Endothelial cell of umbilical vein (primary cell): ENCODE data around the gene PCDHGA1. TPM values are rescaled to one million over a fixed set of nuclear protein-coding genes. Genes with fewer than 3 reads are reported as not detected.

Source experiments
- BruUV-seq: library from RNA; stranded (reverse); fragments of 400-500 nt; replicated peaks from 2 replicates; lab custom pipeline; 2021; lab: Mats Ljungman, UMichigan
- CTCF ChIA-PET: fragments of 300-600, 350-600 bp; sonication (Branson Sonifier 250); formaldehyde crosslinking; loops from one replicate; lab custom pipeline; 2021; ENCODE audit warnings: antibody characterized with exemption, inconsistent platforms; lab: Charles Lee
- POLR2A ChIA-PET: fragments of 300-600, 350-600 bp; sonication (Branson Sonifier 250); formaldehyde crosslinking; loops from one replicate; lab custom pipeline; 2021; ENCODE audit warnings: antibody characterized with exemption, inconsistent platforms; lab: Charles Lee
- DNase-seq: peaks from one replicate; pipeline ENCODE4 v3.0.0-alpha.2; 2011; ENCODE audit warnings: low read depth, low spot score
- FAIRE-seq: peaks from 2 replicates; lab custom pipeline; 2011; peaks lifted over from hg19 to GRCh38; lab: Jason Lieb, UNC
- H2AFZ ChIP-seq: 2 replicates; pipeline ENCODE4 v1.6.0; 2012; ENCODE audit warnings: low read depth, low read length, control low read depth, inconsistent platforms
- H3K27ac ChIP-seq: 2 replicates; pipeline ENCODE4 v1.5.1; 2011; ENCODE audit warnings: low read depth, mild to moderate bottlenecking, control low read depth, low read length, moderate library complexity; ENCODE audit not compliant: insufficient read depth
- H3K27me3 ChIP-seq, 2 experiments: 2 replicates each; pipeline versions ENCODE4 v1.6.0 to v1.6.1; 2011; ENCODE audit warnings: low read length in 2 of 2, mixed read lengths in 1 of 2; ENCODE audit not compliant: control insufficient read depth in 2 of 2, insufficient read depth in 2 of 2
- H3K36me3 ChIP-seq, 2 experiments: 2 replicates in 1 of 2; 3 replicates in 1 of 2; pipeline ENCODE4 v1.5.1; 2011; ENCODE audit warnings: low read length in 2 of 2, mild to moderate bottlenecking in 1 of 2, moderate library complexity in 1 of 2; ENCODE audit not compliant: control insufficient read depth in 2 of 2, insufficient read depth in 2 of 2; ENCODE audit errors: extremely low read depth in 1 of 2
- H3K4me1 ChIP-seq: 3 replicates; pipeline ENCODE4 v1.5.1; 2011; ENCODE audit warnings: mild to moderate bottlenecking, low read length; ENCODE audit not compliant: control insufficient read depth, insufficient read depth; ENCODE audit errors: extremely low read depth
- H3K4me2 ChIP-seq: 2 replicates; pipeline ENCODE4 v1.6.1; 2011; ENCODE audit warnings: low read length, control low read depth, mixed read lengths; ENCODE audit not compliant: insufficient read depth
- H3K4me3 ChIP-seq, 3 experiments: fragments of 200-600 bp in 1 of 3; sonication (generic), shearing (Covaris generic) in 1 of 3; replicated peaks in 1 of 3; 2 replicates each; pipeline ENCODE4 v1.5.1; 2011 to 2016; ENCODE audit warnings: control low read depth in 3 of 3, low read length in 3 of 3, mild to moderate bottlenecking in 2 of 3, inconsistent platforms in 1 of 3, low read depth in 1 of 3, moderate library complexity in 1 of 3; ENCODE audit not compliant: insufficient read depth in 1 of 3
- H3K79me2 ChIP-seq: 2 replicates; pipeline ENCODE4 v1.6.0; 2012; ENCODE audit warnings: low read length, inconsistent platforms; ENCODE audit not compliant: control insufficient read depth, insufficient read depth
- H3K9ac ChIP-seq: replicated peaks from 2 replicates; pipeline ENCODE3; 2011; ENCODE audit warnings: low read length, control low read depth; ENCODE audit not compliant: insufficient read depth; ENCODE audit errors: extremely low read depth
- H3K9me1 ChIP-seq: replicated peaks from 3 replicates; pipeline ENCODE4 v1.6.0; 2011; ENCODE audit warnings: mild to moderate bottlenecking, low read length; ENCODE audit not compliant: control insufficient read depth, insufficient read depth; ENCODE audit errors: extremely low read depth
- H3K9me3 ChIP-seq: replicated peaks from 2 replicates; pipeline ENCODE4 v1.5.1; 2012; ENCODE audit warnings: low read length, inconsistent platforms; ENCODE audit not compliant: control insufficient read depth, insufficient read depth
- H4K20me1 ChIP-seq: replicated peaks from 2 replicates; pipeline ENCODE3; 2011; ENCODE audit warnings: mild to moderate bottlenecking, low read length; ENCODE audit not compliant: control insufficient read depth, insufficient read depth; ENCODE audit errors: extremely low read depth
- EZH2 ChIP-seq: IDR thresholded peaks from 2 replicates; pipeline ENCODE4 v1.6.1; 2012; ENCODE audit warnings: borderline replicate concordance, low read depth, mild to moderate bottlenecking, moderate library complexity, low read length, inconsistent platforms; ENCODE audit not compliant: severe bottlenecking
- FOS ChIP-seq: IDR thresholded peaks from 2 replicates; pipeline ENCODE4 v1.6.1; 2011; ENCODE audit warnings: mild to moderate bottlenecking, low read length, moderate library complexity, borderline replicate concordance; ENCODE audit not compliant: insufficient read depth
- GATA2 ChIP-seq: IDR thresholded peaks from 2 replicates; pipeline ENCODE4 v1.7.0; 2011; ENCODE audit warnings: low read depth, mild to moderate bottlenecking, moderate library complexity, mixed read lengths, low read length; ENCODE audit not compliant: insufficient read length, insufficient read depth
- JUN ChIP-seq: IDR thresholded peaks from 2 replicates; pipeline ENCODE4 v1.6.1; 2011; ENCODE audit warnings: borderline replicate concordance, low read depth; ENCODE audit not compliant: insufficient read length, insufficient read depth
- MAX ChIP-seq: IDR thresholded peaks from 2 replicates; pipeline ENCODE4 v1.6.1; 2011; ENCODE audit not compliant: insufficient read depth, insufficient read length
- MYC ChIP-seq: IDR thresholded peaks from one replicate; pipeline ENCODE4 v1.6.1; 2011; ENCODE audit warnings: mild to moderate bottlenecking, low read depth, low read length
- POLR2A ChIP-seq: IDR thresholded peaks from 2 replicates; pipeline ENCODE4 v1.6.1; 2012; ENCODE audit warnings: low read depth, mild to moderate bottlenecking, control low read depth, low read length
- POLR2AphosphoS5 ChIP-seq: IDR thresholded peaks from 2 replicates; pipeline ENCODE4 v1.6.1; 2012; ENCODE audit warnings: low read depth, mild to moderate bottlenecking, control low read depth, low read length, moderate library complexity; ENCODE audit not compliant: insufficient read depth
- dilution Hi-C: fragments of 300-500 bp; cut with MboI; formaldehyde crosslinking; loops from one replicate; pipeline ENCODE4 v1.15.0; 2019; ENCODE audit warnings: low sequenced_read_pairs; ENCODE audit not compliant: extremely low pct_ligation_motif_present
- intact Hi-C: fragments of 100-400 bp; cut with micrococcal nuclease; formaldehyde crosslinking; loops from one replicate; pipeline ENCODE4 v1.10.0; 2022
- polyA plus RNA-seq, 4 experiments: library from polyadenylated mRNA; depleted of rRNA in 3 of 4; stranded (reverse) in 3 of 4; unstranded in 1 of 4; fragments of >200 nt; gene quantifications; 2 replicates each; pipeline versions ENCODE4 v1.2.1 to v1.2.3, GENCODE V29; 2011 to 2012; ENCODE audit warnings: missing spikeins in 1 of 4
- total RNA-seq: library from RNA; stranded (reverse); gene quantifications from 2 replicates; pipeline ENCODE4 v1.2.3, GENCODE V29; 2021
- TF ChIP-seq, protein P1 (sequence below), 2 donors: IDR thresholded peaks; 1 replicate in 1 of 2; 2 replicates in 1 of 2; pipeline ENCODE4 v1.5.1; 2011; ENCODE audit warnings: low read length in 2 of 2, mild to moderate bottlenecking in 2 of 2, moderate library complexity in 2 of 2, control low read depth in 1 of 2, inconsistent platforms in 1 of 2, low read depth in 1 of 2; ENCODE audit not compliant: insufficient read depth in 1 of 2; ENCODE audit errors: extremely low read depth in 1 of 2

The PCDHGA1 gene
- total and polyA plus RNA-seq, 2 donors (not counting 3 experiments of a cell fraction or from before 2014, with no cell fraction given), result 0.22 to 0.44 TPM

GRCh38 chr5:141360685-141361084 lies 30.4 kb downstream of the PCDHGA1 start:
- intact Hi-C loops (no loop called here), dilution Hi-C loops (no loop called here)
- H3K4me2 ChIP-seq, result no peak overlapping the region
- H4K20me1 ChIP-seq, result no peaks in the 10 kb centered on the region
- no peak for FAIRE-seq
- no peaks in the 10 kb centered on the region for H3K79me2 ChIP-seq
- CTCF ChIA-PET, result interaction anchor here (0.7 to 1.3 kb wide), 8 partner anchors 10 to 203 kb away, joined by 3 to 5 read pairs (median 3); partner anchors contain the start of genes PCDHGA11, PCDHGA12 and PCDHGB1
- DNase-seq, result no peak
- peaks cover 51 to 69% of the 10 kb centered on the region in 2 experiments for H3K27me3 ChIP-seq
- no peak overlapping the region for H3K9ac ChIP-seq
- H3K4me3 ChIP-seq, result no peak overlapping the region
- peaks cover 2% of the 10 kb centered on the region for H3K9me3 ChIP-seq
- no peak overlapping the region for H3K27ac ChIP-seq
- POLR2A ChIA-PET, result no interaction called here
- BruUV-seq, result no TSS peak
- no peak overlapping the region for H2AFZ ChIP-seq
- H3K36me3 ChIP-seq, result no peaks in the 10 kb centered on the region
- H3K9me1 ChIP-seq, result no peaks in the 10 kb centered on the region
- H3K4me1 ChIP-seq, result no peaks in the 10 kb centered on the region
- TF ChIP-seq EZH2, result peak; percentile 0
- TF ChIP-seq GATA2, result no peak

GRCh38 chr5:141362719-141363118 lies 32.4 kb downstream of the PCDHGA1 start:
- Histone ChIP-seq H3K79me2 (no peaks in the 10 kb centered on the region), H3K9me1 (no peaks in the 10 kb centered on the region), H2AFZ (no peak overlapping the region), H3K4me3 (no peak overlapping the region), H3K4me1 (no peaks in the 10 kb centered on the region), H4K20me1 (no peaks in the 10 kb centered on the region), H3K9me3 (peaks cover 2% of the 10 kb centered on the region), H3K4me2 (no peak overlapping the region), H3K27me3 (peaks cover 51 to 74% of the 10 kb centered on the region in 2 experiments), H3K27ac (no peak overlapping the region), H3K36me3 (no peaks in the 10 kb centered on the region), H3K9ac (no peak overlapping the region)
- TF ChIP-seq JUN (no peak), EZH2 (no peak), POLR2A (no peak), MYC (no peak), POLR2AphosphoS5 (no peak), GATA2 (no peak), FOS (no peak), MAX (no peak)
- TF ChIP-seq, protein P1, sequence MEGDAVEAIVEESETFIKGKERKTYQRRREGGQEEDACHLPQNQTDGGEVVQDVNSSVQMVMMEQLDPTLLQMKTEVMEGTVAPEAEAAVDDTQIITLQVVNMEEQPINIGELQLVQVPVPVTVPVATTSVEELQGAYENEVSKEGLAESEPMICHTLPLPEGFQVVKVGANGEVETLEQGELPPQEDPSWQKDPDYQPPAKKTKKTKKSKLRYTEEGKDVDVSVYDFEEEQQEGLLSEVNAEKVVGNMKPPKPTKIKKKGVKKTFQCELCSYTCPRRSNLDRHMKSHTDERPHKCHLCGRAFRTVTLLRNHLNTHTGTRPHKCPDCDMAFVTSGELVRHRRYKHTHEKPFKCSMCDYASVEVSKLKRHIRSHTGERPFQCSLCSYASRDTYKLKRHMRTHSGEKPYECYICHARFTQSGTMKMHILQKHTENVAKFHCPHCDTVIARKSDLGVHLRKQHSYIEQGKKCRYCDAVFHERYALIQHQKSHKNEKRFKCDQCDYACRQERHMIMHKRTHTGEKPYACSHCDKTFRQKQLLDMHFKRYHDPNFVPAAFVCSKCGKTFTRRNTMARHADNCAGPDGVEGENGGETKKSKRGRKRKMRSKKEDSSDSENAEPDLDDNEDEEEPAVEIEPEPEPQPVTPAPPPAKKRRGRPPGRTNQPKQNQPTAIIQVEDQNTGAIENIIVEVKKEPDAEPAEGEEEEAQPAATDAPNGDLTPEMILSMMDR (IDR thresholded peaks at IDR 0.05; ENCODE audit: extremely low read depth in 1 of 2, insufficient read depth in 1 of 2, low read depth in 1 of 2, low read length in 2 of 2), result no peak
- ChIA-PET CTCF (interaction anchor here (1.0 kb wide), 1 partner anchor 18 kb away, joined by 3 read pairs; no protein-coding TSS in a partner anchor), POLR2A (no interaction called here)
- no peak for DNase-seq
- intact Hi-C loops, result no loop called here
- dilution Hi-C loops, result no loop called here
- FAIRE-seq, result no peak
- BruUV-seq, result no TSS peak
